ENCODE measurements around the gene NSDHL.

- TF ChIP-seq POLR2A (IDR thresholded peaks at IDR 0.05) (no peak), CTCF (IDR thresholded peaks at IDR 0.05) (no peak)
Measured at GRCh38 chrX:152892999-152893891, 62.4 kb downstream of the NSDHL start.

Measured in ovary (tissue), 3 donors.